Measurements from ENCODE around the gene EIF4E2.

EIF4E2 gene

GRCh38 chr2:232573042-232573441, 22.6 kb downstream of the EIF4E2 start:
- no peak for DNase-seq (ENCODE audit: low read depth)

DNA sequence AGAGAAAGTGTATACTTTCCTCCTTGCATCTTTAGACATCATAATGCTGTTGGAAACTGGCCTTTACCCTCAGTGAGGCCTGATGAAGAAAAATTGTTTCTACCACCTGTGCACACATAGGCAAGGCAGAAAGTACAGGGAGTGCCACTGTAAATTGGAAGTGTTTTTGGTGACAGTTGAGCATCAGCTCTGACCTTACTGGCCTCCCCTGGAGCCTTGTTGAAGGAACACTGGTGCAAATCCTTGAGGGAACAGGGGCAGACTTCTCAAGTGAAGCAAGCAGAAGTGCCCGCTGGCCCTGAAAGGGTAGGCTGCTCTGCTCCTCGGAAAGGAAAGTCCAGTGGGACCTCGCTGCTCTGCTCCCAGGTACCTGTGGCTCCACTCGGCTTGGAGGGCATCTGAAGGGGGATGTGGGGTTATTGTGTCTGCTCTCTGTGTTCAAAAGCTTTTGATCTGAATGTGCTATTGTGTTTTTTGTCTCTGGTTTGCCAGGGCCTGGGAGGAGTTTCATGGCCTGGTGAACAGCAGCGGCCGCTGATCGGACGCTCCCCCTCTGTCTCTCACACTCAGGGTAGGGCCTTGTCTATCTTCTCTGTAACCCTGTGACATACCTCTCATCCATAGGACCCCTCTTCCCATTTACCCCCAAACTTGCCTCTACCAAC, 23.4 kb downstream of the EIF4E2 start:
- DNase-seq (ENCODE audit: low read depth), result no peak
- TF ChIP-seq, protein P1, sequence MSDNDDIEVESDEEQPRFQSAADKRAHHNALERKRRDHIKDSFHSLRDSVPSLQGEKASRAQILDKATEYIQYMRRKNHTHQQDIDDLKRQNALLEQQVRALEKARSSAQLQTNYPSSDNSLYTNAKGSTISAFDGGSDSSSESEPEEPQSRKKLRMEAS (IDR thresholded peaks at IDR 0.05; ENCODE audit: low read depth, low read length), result no peak
- TF ChIP-seq POLR2A (IDR thresholded peaks at IDR 0.05; ENCODE audit: extremely low read depth, insufficient read length), result no peak
- TF ChIP-seq MYC (IDR thresholded peaks at IDR 0.05; ENCODE audit: low read depth, low read length), result no peak
- TF ChIP-seq, protein P2, sequence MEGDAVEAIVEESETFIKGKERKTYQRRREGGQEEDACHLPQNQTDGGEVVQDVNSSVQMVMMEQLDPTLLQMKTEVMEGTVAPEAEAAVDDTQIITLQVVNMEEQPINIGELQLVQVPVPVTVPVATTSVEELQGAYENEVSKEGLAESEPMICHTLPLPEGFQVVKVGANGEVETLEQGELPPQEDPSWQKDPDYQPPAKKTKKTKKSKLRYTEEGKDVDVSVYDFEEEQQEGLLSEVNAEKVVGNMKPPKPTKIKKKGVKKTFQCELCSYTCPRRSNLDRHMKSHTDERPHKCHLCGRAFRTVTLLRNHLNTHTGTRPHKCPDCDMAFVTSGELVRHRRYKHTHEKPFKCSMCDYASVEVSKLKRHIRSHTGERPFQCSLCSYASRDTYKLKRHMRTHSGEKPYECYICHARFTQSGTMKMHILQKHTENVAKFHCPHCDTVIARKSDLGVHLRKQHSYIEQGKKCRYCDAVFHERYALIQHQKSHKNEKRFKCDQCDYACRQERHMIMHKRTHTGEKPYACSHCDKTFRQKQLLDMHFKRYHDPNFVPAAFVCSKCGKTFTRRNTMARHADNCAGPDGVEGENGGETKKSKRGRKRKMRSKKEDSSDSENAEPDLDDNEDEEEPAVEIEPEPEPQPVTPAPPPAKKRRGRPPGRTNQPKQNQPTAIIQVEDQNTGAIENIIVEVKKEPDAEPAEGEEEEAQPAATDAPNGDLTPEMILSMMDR (IDR thresholded peaks at IDR 0.05; ENCODE audit: low read depth, low read length), result no peak
- no peak overlapping the region for H3K4me3 ChIP-seq (ENCODE audit: low read depth, low read length)

More at GRCh38 chr2:232573042-232573441, 22.6 kb downstream of the EIF4E2 start:
- no peak overlapping the region for H3K4me3 ChIP-seq (ENCODE audit: low read depth, low read length)
- TF ChIP-seq, protein P1 (IDR thresholded peaks at IDR 0.05; ENCODE audit: low read depth, low read length), result no peak
- TF ChIP-seq POLR2A (IDR thresholded peaks at IDR 0.05; ENCODE audit: extremely low read depth, insufficient read length) (no peak), MYC (IDR thresholded peaks at IDR 0.05; ENCODE audit: low read depth, low read length) (no peak)
- TF ChIP-seq, protein P2 (IDR thresholded peaks at IDR 0.05; ENCODE audit: low read depth, low read length), result no peak

DNA sequence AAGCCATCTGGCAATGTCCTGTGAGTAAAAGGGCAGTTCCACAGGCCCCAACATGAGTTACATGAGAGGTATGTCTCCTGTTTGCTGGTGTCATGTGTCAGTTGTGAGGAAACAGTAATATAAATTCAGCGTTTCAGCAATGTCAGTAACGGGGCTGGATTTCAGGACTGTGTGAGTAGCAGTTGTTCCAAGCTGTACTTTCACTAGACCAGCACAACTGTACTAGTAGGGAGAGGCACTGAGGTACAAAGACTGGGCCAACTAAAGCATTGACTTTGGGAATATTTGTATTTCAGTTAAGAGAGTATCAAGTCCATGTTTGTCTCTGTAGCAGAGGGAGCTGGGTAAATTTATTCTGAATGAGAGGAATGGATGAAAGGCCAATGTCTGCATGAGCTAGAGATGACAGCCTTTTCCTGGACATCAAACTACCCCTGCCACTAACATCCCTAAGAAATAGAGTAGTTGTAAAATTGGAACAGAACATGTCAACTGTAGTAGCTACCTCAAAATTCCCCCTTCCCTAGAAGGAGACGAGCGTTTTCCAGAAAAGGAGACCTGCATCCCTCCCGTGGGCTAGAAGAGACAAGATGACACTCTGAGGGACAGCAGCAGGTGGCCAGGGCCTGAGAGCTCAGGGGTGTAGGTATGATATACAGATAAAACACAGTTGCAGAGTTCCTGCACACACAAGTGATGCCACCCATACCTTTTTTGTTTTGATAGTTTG, 24.4 kb downstream of the EIF4E2 start:
- TF ChIP-seq MYC (IDR thresholded peaks at IDR 0.05; ENCODE audit: low read depth, low read length), result no peak
- no peak for DNase-seq (ENCODE audit: low read depth)
- H3K4me3 ChIP-seq (ENCODE audit: low read depth, low read length), result no peak overlapping the region

DNA sequence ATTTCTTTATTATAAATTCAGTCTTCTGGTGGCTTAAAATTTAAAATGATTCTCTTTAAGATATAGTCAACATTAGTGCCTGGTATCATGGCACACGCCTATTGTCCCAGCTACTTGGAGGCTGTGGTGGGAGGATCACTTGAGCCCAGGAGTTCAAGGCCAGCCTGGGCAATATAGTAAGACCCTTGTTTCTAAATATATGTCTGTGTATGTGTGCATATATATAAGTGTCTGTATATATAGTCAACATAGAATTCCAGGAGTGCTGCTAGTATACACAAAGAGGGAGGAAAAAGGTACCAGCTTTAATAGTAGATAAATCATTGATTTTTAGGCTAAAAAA, 24.9 kb downstream of the EIF4E2 start:
- TF ChIP-seq, protein P2 (IDR thresholded peaks at IDR 0.05; ENCODE audit: low read depth, low read length), result no peak
- TF ChIP-seq MYC (IDR thresholded peaks at IDR 0.05; ENCODE audit: low read depth, low read length), result no peak
- no peak for TF ChIP-seq POLR2A (IDR thresholded peaks at IDR 0.05; ENCODE audit: extremely low read depth, insufficient read length)
- TF ChIP-seq, protein P1 (IDR thresholded peaks at IDR 0.05; ENCODE audit: low read depth, low read length), result no peak
- H3K4me3 ChIP-seq (ENCODE audit: low read depth, low read length), result no peak overlapping the region
- no peak for DNase-seq (ENCODE audit: low read depth)

DNA sequence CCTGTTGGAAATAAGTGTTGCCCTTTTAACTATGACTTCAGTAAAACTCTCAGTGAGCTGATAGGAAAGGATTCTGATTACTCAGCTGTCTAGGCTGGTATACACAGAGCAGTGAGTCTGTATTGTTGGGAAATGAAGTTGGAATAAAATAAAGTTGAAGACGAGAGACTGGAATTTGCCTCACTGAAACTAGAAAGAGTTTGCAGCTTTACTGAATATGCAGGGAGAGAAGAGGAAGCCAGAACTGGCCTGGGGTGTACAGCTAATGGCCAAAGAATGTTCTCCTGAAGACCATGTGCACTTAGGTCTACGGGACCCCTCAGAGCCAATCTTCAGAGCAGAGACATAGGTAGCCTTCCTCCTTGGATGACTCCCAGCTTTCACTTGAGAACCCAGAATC, 26.5 kb downstream of the EIF4E2 start:
- TF ChIP-seq, protein P2 (IDR thresholded peaks at IDR 0.05; ENCODE audit: low read depth, low read length), result no peak
- TF ChIP-seq, protein P1 (IDR thresholded peaks at IDR 0.05; ENCODE audit: low read depth, low read length), result no peak
- no peak for TF ChIP-seq MYC (IDR thresholded peaks at IDR 0.05; ENCODE audit: low read depth, low read length)
- TF ChIP-seq POLR2A (IDR thresholded peaks at IDR 0.05; ENCODE audit: extremely low read depth, insufficient read length), result no peak
- H3K4me3 ChIP-seq (ENCODE audit: low read depth, low read length), result no peak overlapping the region
- DNase-seq (ENCODE audit: low read depth), result no peak

DNA sequence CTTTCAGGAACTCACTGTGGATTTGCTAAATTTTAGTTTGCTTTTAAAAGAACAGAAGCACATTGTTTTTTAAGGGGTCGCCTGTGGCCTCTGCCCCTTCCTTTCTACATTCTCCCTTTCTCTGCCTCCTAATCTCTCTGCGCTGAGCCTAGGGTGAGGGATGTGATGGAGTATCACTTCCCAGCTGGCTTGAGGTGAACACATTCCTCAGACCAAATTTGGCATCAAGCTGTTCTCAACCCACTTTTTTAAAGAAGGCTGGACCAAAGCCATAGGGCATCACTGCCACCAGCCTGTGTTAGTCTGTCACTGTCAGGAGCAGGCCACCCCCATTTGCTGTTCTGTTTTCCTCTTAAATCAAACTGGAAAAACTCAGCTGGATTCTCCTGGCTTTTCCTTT, 27.4 kb downstream of the EIF4E2 start:
- TF ChIP-seq MYC (IDR thresholded peaks at IDR 0.05; ENCODE audit: low read depth, low read length) (no peak), POLR2A (IDR thresholded peaks at IDR 0.05; ENCODE audit: extremely low read depth, insufficient read length) (no peak)
- TF ChIP-seq, protein P2 (IDR thresholded peaks at IDR 0.05; ENCODE audit: low read depth, low read length), result no peak
- TF ChIP-seq, protein P1 (IDR thresholded peaks at IDR 0.05; ENCODE audit: low read depth, low read length), result no peak
- no peak for DNase-seq (ENCODE audit: low read depth)
- H3K4me3 ChIP-seq (ENCODE audit: low read depth, low read length), result no peak overlapping the region

Data from NB4 (cell line).